Activated naive CD4-positive, alpha-beta T cell treated with anti-CD3 and anti-CD28 coated beads for 36 hours (primary cell): ENCODE results near the gene ZC3H4. TPM values are rescaled to one million over a fixed set of nuclear protein-coding genes. Genes with fewer than 3 reads are reported as not detected.
"Not testable (repeated sequence)": the region's sequence is repeated elsewhere in the genome, so short reads cannot be mapped to it uniquely, and the experiment has no call there.

ENCODE experiments used
- CTCF ChIA-PET: fragments of 350-600 bp; sonication (Branson Sonifier 250); formaldehyde crosslinking; loops from one replicate; lab custom pipeline; 2021; ENCODE audit warnings: antibody characterized with exemption; lab: Charles Lee
- DNase-seq: peaks from one replicate; pipeline ENCODE4 v3.0.0-alpha.2; 2020
- H3K27ac Mint-ChIP-seq: one replicate; pipeline ENCODE4 v1.8.0; 2021; ENCODE audit warnings: mild to moderate bottlenecking, mixed read lengths
- H3K27me3 Mint-ChIP-seq: one replicate; pipeline ENCODE4 v1.8.0; 2021; ENCODE audit warnings: low read depth, mixed read lengths
- H3K36me3 Mint-ChIP-seq: one replicate; pipeline ENCODE4 v1.8.0; 2021; ENCODE audit warnings: low read depth, mixed read lengths
- H3K4me1 Mint-ChIP-seq: one replicate; pipeline ENCODE4 v1.8.0; 2021; ENCODE audit warnings: low read depth, mixed read lengths
- H3K4me3 Mint-ChIP-seq: one replicate; pipeline ENCODE4 v1.8.0; 2021; ENCODE audit warnings: mild to moderate bottlenecking, moderate library complexity, mixed read lengths
- H3K9me3 Mint-ChIP-seq: one replicate; pipeline ENCODE4 v1.8.0; 2021; ENCODE audit warnings: mixed read lengths
- intact Hi-C: fragments of 100-400 bp; cut with micrococcal nuclease; formaldehyde crosslinking; loops from one replicate; pipeline ENCODE4 v1.15.1; 2023
- total RNA-seq, 2 experiments: library from RNA; stranded (reverse); gene quantifications; one replicate each; pipeline ENCODE4 v1.2.3, GENCODE V29; 2021

ZC3H4 gene
- total RNA-seq, 2 experiments from 2014 or later = 46.0 to 48.8 TPM

GRCh38 chr19:47151627-47152026 is 38.1 kb upstream of the ZC3H4 start:
- Mint-ChIP-seq H3K36me3 (peaks cover 77% of the 10 kb centered on the region), H3K9me3 (peaks cover 4% of the 10 kb centered on the region), H3K27ac (peak overlapping the region; percentile 25), H3K4me1 (peaks cover 60% of the 10 kb centered on the region), H3K27me3 (no peaks in the 10 kb centered on the region), H3K4me3 (no peak overlapping the region)
- intact Hi-C loops = no loop called here
- no peak for DNase-seq
- CTCF ChIA-PET = interaction anchor here (1.1 kb wide), 1 partner anchor 93 kb away, joined by 4 read pairs; no protein-coding TSS in a partner anchor

- no peak for DNase-seq
- peak overlapping the region; percentile 19 for H3K4me3 Mint-ChIP-seq
- intact Hi-C loops = loop anchor here (5.0 kb wide), 1 partner anchor 40 kb away; no protein-coding TSS in a partner anchor
- CTCF ChIA-PET = interaction anchor here (0.9 to 6.1 kb wide), 9 partner anchors 10 to 134 kb away, joined by 3 to 27 read pairs (median 3); partner anchors contain the start of gene SAE1
- peaks cover 73% of the 10 kb centered on the region for H3K36me3 Mint-ChIP-seq
- no peaks in the 10 kb centered on the region for H3K27me3 Mint-ChIP-seq
- peaks cover 76% of the 10 kb centered on the region for H3K4me1 Mint-ChIP-seq
- H3K27ac Mint-ChIP-seq = peak overlapping the region; percentile 87
- H3K9me3 Mint-ChIP-seq = peaks cover 2% of the 10 kb centered on the region
Observed at GRCh38 chr19:47146920-47147319, 33.3 kb upstream of the ZC3H4 start.

- Mint-ChIP-seq H3K4me3 (no peak overlapping the region), H3K27ac (peak overlapping the region; percentile 87), H3K36me3 (peaks cover 70% of the 10 kb centered on the region), H3K27me3 (no peaks in the 10 kb centered on the region), H3K9me3 (peaks cover 2% of the 10 kb centered on the region), H3K4me1 (peaks cover 80% of the 10 kb centered on the region)
- CTCF ChIA-PET = interaction anchor here (0.5 to 6.1 kb wide), 20 partner anchors 11 to 154 kb away, joined by 3 to 27 read pairs (median 4); partner anchors contain the start of genes SAE1 and ZC3H4
- DNase-seq = no peak
- intact Hi-C loops = loop anchor here (5.0 kb wide), 1 partner anchor 41 kb away; no protein-coding TSS in a partner anchor
Observed at GRCh38 chr19:47145639-47146486, 32.3 kb upstream of the ZC3H4 start.

GRCh38 chr19:47144630-47145029 is 31.1 kb upstream of the ZC3H4 start:
- no peak for DNase-seq
- Mint-ChIP-seq H3K27ac (no peak overlapping the region), H3K27me3 (no peaks in the 10 kb centered on the region), H3K36me3 (peaks cover 59% of the 10 kb centered on the region), H3K9me3 (peaks cover 2% of the 10 kb centered on the region), H3K4me1 (peaks cover 72% of the 10 kb centered on the region), H3K4me3 (no peak overlapping the region)
- intact Hi-C loops = loop anchor here (5.0 kb wide), 1 partner anchor 43 kb away; no protein-coding TSS in a partner anchor
- CTCF ChIA-PET = interaction anchor here (0.7 to 6.1 kb wide), 5 partner anchors 12 to 100 kb away, joined by 3 to 27 read pairs (median 3); no protein-coding TSS in a partner anchor

- Mint-ChIP-seq H3K9me3 (peaks cover 2% of the 10 kb centered on the region), H3K4me3 (no peak overlapping the region)
Observed at GRCh38 chr19:47143322-47144073, 29.9 kb upstream of the ZC3H4 start.

GRCh38 chr19:47142779-47143178 is 29.2 kb upstream of the ZC3H4 start:
- Mint-ChIP-seq H3K4me3 (no peak overlapping the region), H3K36me3 (peaks cover 51% of the 10 kb centered on the region), H3K9me3 (peaks cover 2% of the 10 kb centered on the region), H3K27ac (peak overlapping the region; percentile 28), H3K4me1 (peaks cover 70% of the 10 kb centered on the region), H3K27me3 (no peaks in the 10 kb centered on the region)
- CTCF ChIA-PET = interaction anchor here (0.8 kb wide), 1 partner anchor 104 kb away, joined by 3 read pairs; no protein-coding TSS in a partner anchor
- DNase-seq = no peak
- intact Hi-C loops = no loop called here

More at GRCh38 chr19:47143322-47144073, 29.9 kb upstream of the ZC3H4 start:
- DNase-seq = no peak
- Mint-ChIP-seq H3K27me3 (no peaks in the 10 kb centered on the region), H3K27ac (peak overlapping the region; percentile 39), H3K36me3 (peaks cover 54% of the 10 kb centered on the region), H3K4me1 (peaks cover 76% of the 10 kb centered on the region)
- CTCF ChIA-PET = interaction anchor here (0.5 to 6.1 kb wide), 6 partner anchors 12 to 103 kb away, joined by 3 to 27 read pairs (median 3); partner anchors contain the start of gene SAE1
- intact Hi-C loops = no loop called here

GRCh38 chr19:47141695-47142094 is 28.1 kb upstream of the ZC3H4 start:
- intact Hi-C loops = no loop called here
- Mint-ChIP-seq H3K27ac (no peak overlapping the region), H3K4me3 (no peak overlapping the region), H3K36me3 (peaks cover 45% of the 10 kb centered on the region), H3K27me3 (no peaks in the 10 kb centered on the region), H3K9me3 (no peaks in the 10 kb centered on the region), H3K4me1 (peaks cover 68% of the 10 kb centered on the region)
- DNase-seq = no peak
- CTCF ChIA-PET = interaction anchor here (0.6 kb wide), 1 partner anchor 10 kb away, joined by 3 read pairs; no protein-coding TSS in a partner anchor

GRCh38 chr19:47141252-47141651 is 27.7 kb upstream of the ZC3H4 start:
- Mint-ChIP-seq H3K27ac (peak overlapping the region; percentile 35), H3K4me1 (peaks cover 65% of the 10 kb centered on the region), H3K36me3 (peaks cover 41% of the 10 kb centered on the region)
- H3K9me3 Mint-ChIP-seq, H3K27me3 Mint-ChIP-seq, CTCF ChIA-PET, intact Hi-C loops, H3K4me3 Mint-ChIP-seq, DNase-seq: not testable (repeated sequence)

GRCh38 chr19:47135156-47135555 is 21.6 kb upstream of the ZC3H4 start:
- intact Hi-C loops = no loop called here
- CTCF ChIA-PET = interaction anchor here (1.2 to 1.5 kb wide), 3 partner anchors 10 to 110 kb away, joined by 3 to 9 read pairs (median 4); no protein-coding TSS in a partner anchor

GRCh38 chr19:47134545-47134944 is 21.0 kb upstream of the ZC3H4 start:
- intact Hi-C loops = loop anchor here (5.0 kb wide), 1 partner anchor 93 kb away; no protein-coding TSS in a partner anchor
- Mint-ChIP-seq H3K36me3 (peaks cover 50% of the 10 kb centered on the region), H3K4me1 (peaks cover 62% of the 10 kb centered on the region), H3K4me3 (peak overlapping the region; percentile 20), H3K9me3 (peaks cover 3% of the 10 kb centered on the region), H3K27me3 (no peaks in the 10 kb centered on the region), H3K27ac (no peak overlapping the region)
- CTCF ChIA-PET = interaction anchor here (0.6 to 1.3 kb wide), 5 partner anchors 9 to 121 kb away, joined by 3 to 9 read pairs (median 3); no protein-coding TSS in a partner anchor
- no peak for DNase-seq

More at GRCh38 chr19:47135156-47135555, 21.6 kb upstream of the ZC3H4 start:
- Mint-ChIP-seq H3K4me3 (no peak overlapping the region), H3K4me1 (peaks cover 63% of the 10 kb centered on the region), H3K27me3 (no peaks in the 10 kb centered on the region), H3K9me3 (peaks cover 3% of the 10 kb centered on the region), H3K27ac (no peak overlapping the region), H3K36me3 (peaks cover 50% of the 10 kb centered on the region)
- no peak for DNase-seq

GRCh38 chr19:47133021-47133471 is 19.5 kb upstream of the ZC3H4 start:
- CTCF ChIA-PET = interaction anchor here (0.6 to 3.5 kb wide), 8 partner anchors 12 to 120 kb away, joined by 3 to 30 read pairs (median 12); no protein-coding TSS in a partner anchor
- H3K4me3 Mint-ChIP-seq = peak overlapping the region; percentile 99
- peaks cover 42% of the 10 kb centered on the region for H3K36me3 Mint-ChIP-seq
- DNase-seq = no peak
- peaks cover 3% of the 10 kb centered on the region for H3K9me3 Mint-ChIP-seq
- intact Hi-C loops = loop anchor here (5.0 kb wide), 1 partner anchor 94 kb away; no protein-coding TSS in a partner anchor
- H3K27ac Mint-ChIP-seq = no peak overlapping the region
- H3K27me3 Mint-ChIP-seq = no peaks in the 10 kb centered on the region
- peaks cover 51% of the 10 kb centered on the region for H3K4me1 Mint-ChIP-seq
